OCI-LY7 (cell line): ENCODE measurements around the gene GZF1. TPM values are rescaled to one million over a fixed set of nuclear protein-coding genes. Genes with fewer than 3 reads are reported as not detected.

Source experiments
- BruUV-seq: library from RNA; stranded (reverse); fragments of 400-500 nt; replicated peaks from 2 replicates; lab custom pipeline; 2021; lab: Mats Ljungman, UMichigan
- CTCF ChIA-PET: fragments of 300-600 bp; sonication (Branson Sonifier 250); formaldehyde crosslinking; loops from one replicate; lab custom pipeline; 2022; ENCODE audit warnings: antibody characterized with exemption; ENCODE audit not compliant: unreplicated experiment; lab: Charles Lee
- POLR2A ChIA-PET: fragments of 300-600 bp; sonication (Branson Sonifier 250); formaldehyde crosslinking; loops from one replicate; lab custom pipeline; 2022; ENCODE audit warnings: antibody characterized with exemption; lab: Charles Lee
- DNase-seq: peaks from one replicate; pipeline ENCODE4 v3.0.0-alpha.2; 2015; ENCODE audit warnings: low spot score
- H2AFZ ChIP-seq: fragments of 200-600 bp; sonication (generic), shearing (Covaris generic); 2 replicates; pipeline ENCODE4 v1.6.1; 2014; ENCODE audit warnings: mild to moderate bottlenecking, antibody characterized with exemption, low read length, moderate library complexity
- H3K27ac ChIP-seq: fragments of 200-600 bp; sonication (generic); 2 replicates; pipeline ENCODE4 v1.5.1; 2014; ENCODE audit warnings: mixed run types, low read depth, mild to moderate bottlenecking, moderate library complexity, low read length, inconsistent platforms; ENCODE audit not compliant: poor library complexity, severe bottlenecking
- H3K36me3 ChIP-seq: fragments of 200-600 bp; sonication (generic); 2 replicates; pipeline ENCODE4 v1.6.1; 2014; ENCODE audit warnings: mild to moderate bottlenecking, antibody characterized with exemption, low read length, moderate library complexity, mixed read lengths; ENCODE audit not compliant: insufficient read depth
- H3K4me1 ChIP-seq: fragments of 200-600 bp; sonication (generic); 2 replicates; pipeline ENCODE4 v1.5.1; 2014; ENCODE audit warnings: mild to moderate bottlenecking, low read length; ENCODE audit not compliant: insufficient read depth, poor library complexity, severe bottlenecking
- H3K4me2 ChIP-seq: fragments of 200-600 bp; sonication (generic); 2 replicates; pipeline ENCODE4 v1.6.1; 2014; ENCODE audit warnings: mild to moderate bottlenecking, low read length
- H3K4me3 ChIP-seq: fragments of 200-600 bp; sonication (generic); 2 replicates; pipeline ENCODE4 v1.5.1; 2014; ENCODE audit warnings: mild to moderate bottlenecking, low read depth, low read length; ENCODE audit not compliant: poor library complexity, severe bottlenecking
- H3K79me2 ChIP-seq: fragments of 200-600 bp; sonication (generic); 2 replicates; pipeline ENCODE4 v1.6.1; 2016; ENCODE audit warnings: low read depth, mild to moderate bottlenecking, low read length, moderate library complexity, mixed read lengths; ENCODE audit not compliant: insufficient read depth
- H3K9me2 ChIP-seq: fragments of 200-600 bp; sonication (generic); 2 replicates; pipeline ENCODE4 v1.6.1; 2016; ENCODE audit warnings: mild to moderate bottlenecking, low read length, mixed read lengths; ENCODE audit not compliant: insufficient read depth
- H3K9me3 ChIP-seq: fragments of 200-600 bp; sonication (generic); 2 replicates; pipeline ENCODE4 v1.6.1; 2014; ENCODE audit warnings: mild to moderate bottlenecking, mixed run types, low read length, mixed read lengths
- H4K20me1 ChIP-seq: fragments of 200-600 bp; sonication (generic); 2 replicates; pipeline ENCODE4 v1.6.1; 2014; ENCODE audit warnings: mild to moderate bottlenecking, antibody characterized with exemption, low read length, moderate library complexity, mixed read lengths; ENCODE audit not compliant: insufficient read depth
- CTCF ChIP-seq: fragments of 200-600 bp; sonication (generic); conservative IDR thresholded peaks from 2 replicates; pipeline ENCODE4 v1.5.1; 2014; ENCODE audit warnings: mild to moderate bottlenecking, antibody characterized with exemption, low read length, moderate library complexity, mixed read lengths
- EZH2phosphoT487 ChIP-seq: fragments of 200-600 bp; sonication (generic); IDR thresholded peaks from 2 replicates; pipeline ENCODE4 v1.6.1; 2018; ENCODE audit warnings: low read depth, borderline replicate concordance, mild to moderate bottlenecking, mixed run types, antibody characterized with exemption, low read length, moderate library complexity, mixed read lengths
- intact Hi-C: fragments of 100-400 bp; cut with micrococcal nuclease; formaldehyde crosslinking; loops from one replicate; pipeline ENCODE4 v1.10.0; 2022; ENCODE audit not compliant: unreplicated experiment
- total RNA-seq, 2 experiments: library from RNA; depleted of rRNA in 1 of 2; stranded (reverse); fragments of >200 nt in 1 of 2; shearing (Covaris generic) in 1 of 2; gene quantifications; 2 replicates each; pipeline ENCODE4 v1.2.3, GENCODE V29; 2014 to 2022

GZF1 gene
- total RNA-seq, 2 experiments from 2014 or later = 17.1 to 17.7 TPM

GRCh38 chr20:23334111-23334510 lies 27.9 kb upstream of the GZF1 start:
- Histone ChIP-seq H3K4me1 (peaks cover 8% of the 10 kb centered on the region), H3K9me3 (no peaks in the 10 kb centered on the region), H3K9me2 (no peaks in the 10 kb centered on the region), H3K27ac (no peak overlapping the region), H3K79me2 (no peaks in the 10 kb centered on the region), H3K4me2 (no peak overlapping the region), H2AFZ (no peak overlapping the region), H3K4me3 (no peak overlapping the region), H3K36me3 (no peaks in the 10 kb centered on the region), H4K20me1 (no peaks in the 10 kb centered on the region)
- ChIA-PET POLR2A (no interaction called here), CTCF (no interaction called here)
- intact Hi-C loops = no loop called here
- TF ChIP-seq CTCF (no peak), EZH2phosphoT487 (no peak)
- no peak for DNase-seq
- no TSS peak for BruUV-seq

- ChIA-PET POLR2A (no interaction called here), CTCF (no interaction called here)
- H3K4me1 ChIP-seq = peaks cover 8% of the 10 kb centered on the region
- H3K9me2 ChIP-seq = no peaks in the 10 kb centered on the region
- BruUV-seq = no TSS peak
- no peak overlapping the region for H3K4me2 ChIP-seq
- H3K79me2 ChIP-seq = no peaks in the 10 kb centered on the region
- H4K20me1 ChIP-seq = no peaks in the 10 kb centered on the region
- DNase-seq = no peak
- H3K4me3 ChIP-seq = no peak overlapping the region
- no peaks in the 10 kb centered on the region for H3K36me3 ChIP-seq
- no peaks in the 10 kb centered on the region for H3K9me3 ChIP-seq
- H2AFZ ChIP-seq = no peak overlapping the region
- H3K27ac ChIP-seq = no peak overlapping the region
- TF ChIP-seq EZH2phosphoT487 (no peak), CTCF (no peak)
- intact Hi-C loops = no loop called here
These were observed 26.5 kb upstream of the GZF1 start for GRCh38 chr20:23335521-23335920.

- H3K27ac ChIP-seq = no peak overlapping the region
- H3K9me2 ChIP-seq = no peaks in the 10 kb centered on the region
- H3K4me3 ChIP-seq = no peak overlapping the region
- POLR2A ChIA-PET = no interaction called here
- intact Hi-C loops = no loop called here
- H2AFZ ChIP-seq = no peak overlapping the region
- CTCF ChIA-PET = no interaction called here
- DNase-seq = no peak
- H3K9me3 ChIP-seq = no peaks in the 10 kb centered on the region
- no TSS peak for BruUV-seq
- H3K36me3 ChIP-seq = no peaks in the 10 kb centered on the region
- H3K4me2 ChIP-seq = no peak overlapping the region
- H3K4me1 ChIP-seq = peaks cover 8% of the 10 kb centered on the region
- TF ChIP-seq CTCF = no peak
- no peak for TF ChIP-seq EZH2phosphoT487
- H4K20me1 ChIP-seq = no peaks in the 10 kb centered on the region
- no peaks in the 10 kb centered on the region for H3K79me2 ChIP-seq
These were observed 25.5 kb upstream of the GZF1 start for GRCh38 chr20:23336476-23336875.
